ENCODE results near the gene CPVL. TPM values are rescaled to one million over a fixed set of nuclear protein-coding genes. Genes with fewer than 3 reads are reported as not detected.

The CPVL gene
- total RNA-seq, 3 donors from 2014 or later = 0.45 TPM; not detected in 2

DNA sequence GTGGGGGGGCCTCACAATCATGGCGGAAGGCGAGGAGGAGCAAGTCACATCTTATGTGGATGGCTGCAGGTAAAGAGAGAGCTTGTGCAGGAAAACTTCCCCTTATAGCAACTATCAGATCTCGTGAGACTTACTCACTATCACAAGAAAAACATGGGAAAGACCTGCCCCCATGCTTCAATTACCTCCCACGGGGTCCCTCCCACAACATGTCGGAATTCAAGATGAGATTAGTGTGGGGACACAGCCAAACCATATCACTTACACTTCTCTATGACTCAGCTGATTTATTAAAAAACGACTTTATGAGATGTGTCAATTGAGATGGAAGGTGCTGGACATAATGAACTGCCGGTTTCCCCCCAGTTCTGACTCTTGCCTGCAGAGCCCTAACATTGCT is 24.4 kb upstream of the CPVL start:
- Mint-ChIP-seq H3K27me3 (ENCODE audit: low read depth) (peaks cover 4% of the 10 kb centered on the region), H3K4me3 (no peak overlapping the region), H3K9me3 (peaks cover 8% of the 10 kb centered on the region), H3K36me3 (ENCODE audit: insufficient read depth) (no peaks in the 10 kb centered on the region), H3K4me1 (ENCODE audit: low read depth) (no peaks in the 10 kb centered on the region)
- ATAC-seq (no peak), DNase-seq (no peak)

GRCh38 chr7:29167721-29168120 is 21.4 kb upstream of the CPVL start:
- no peaks in the 10 kb centered on the region for H3K4me1 Mint-ChIP-seq (ENCODE audit: low read depth)
- H3K27me3 Mint-ChIP-seq (ENCODE audit: low read depth) = peaks cover 4% of the 10 kb centered on the region
- H3K4me3 Mint-ChIP-seq = no peak overlapping the region
- no peaks in the 10 kb centered on the region for H3K36me3 Mint-ChIP-seq (ENCODE audit: insufficient read depth)
- peaks cover 11% of the 10 kb centered on the region for H3K9me3 Mint-ChIP-seq
- ATAC-seq (no peak), DNase-seq (no peak)

GRCh38 chr7:29163854-29164253 is 17.5 kb upstream of the CPVL start:
- Mint-ChIP-seq H3K4me3 (no peak overlapping the region), H3K4me1 (ENCODE audit: low read depth) (no peaks in the 10 kb centered on the region), H3K9me3 (peaks cover 11% of the 10 kb centered on the region), H3K27me3 (ENCODE audit: low read depth) (peaks cover 2% of the 10 kb centered on the region), H3K36me3 (ENCODE audit: insufficient read depth) (no peaks in the 10 kb centered on the region)
- ATAC-seq = no peak
- DNase-seq = no peak

DNA sequence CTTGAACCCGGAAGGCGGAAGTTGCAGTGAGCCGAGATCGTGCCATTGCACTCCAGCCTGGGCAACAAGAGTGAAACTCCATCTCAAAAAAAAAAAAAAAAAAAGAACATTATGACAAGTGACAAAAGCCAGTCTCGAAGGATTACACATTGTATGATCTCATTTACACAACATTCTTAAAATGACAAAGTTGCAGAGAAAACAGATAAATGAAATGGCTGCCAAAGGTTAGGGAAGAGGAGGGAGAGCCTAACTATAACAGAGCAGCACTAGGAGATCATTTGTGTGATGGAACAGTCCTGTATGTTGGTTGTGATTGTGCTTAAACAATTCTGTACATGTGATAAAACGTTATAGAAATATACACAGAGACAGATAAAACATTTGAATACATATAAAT is 16.2 kb upstream of the CPVL start:
- Mint-ChIP-seq H3K36me3 (ENCODE audit: insufficient read depth) (no peaks in the 10 kb centered on the region), H3K9me3 (peaks cover 11% of the 10 kb centered on the region), H3K4me1 (ENCODE audit: low read depth) (no peaks in the 10 kb centered on the region), H3K4me3 (no peak overlapping the region), H3K27me3 (ENCODE audit: low read depth) (peaks cover 2% of the 10 kb centered on the region)
- DNase-seq (no peak), ATAC-seq (no peak)

DNA sequence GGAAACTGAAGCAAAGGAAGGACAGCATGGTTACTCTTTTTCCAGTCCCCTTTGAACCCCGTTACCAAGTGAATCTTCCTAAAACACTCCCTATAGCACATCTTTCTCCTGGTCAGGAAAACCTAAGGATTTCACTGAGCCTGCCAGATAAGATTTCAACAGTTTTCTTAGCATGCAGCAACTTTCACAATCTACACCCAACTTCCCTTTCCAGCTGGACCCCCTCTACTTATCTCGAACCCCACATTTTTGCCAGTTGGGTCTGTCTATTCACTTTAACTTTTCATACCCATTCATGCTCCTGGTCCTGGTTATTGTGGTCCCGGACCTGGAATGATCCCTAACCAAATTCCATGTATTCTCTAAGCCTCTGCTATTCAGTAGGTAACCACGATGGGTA is 14.9 kb upstream of the CPVL start:
- DNase-seq = no peak
- no peaks in the 10 kb centered on the region for H3K36me3 Mint-ChIP-seq (ENCODE audit: insufficient read depth)
- peaks cover 2% of the 10 kb centered on the region for H3K27me3 Mint-ChIP-seq (ENCODE audit: low read depth)
- no peak for ATAC-seq
- H3K4me1 Mint-ChIP-seq (ENCODE audit: low read depth) = no peaks in the 10 kb centered on the region
- no peak overlapping the region for H3K4me3 Mint-ChIP-seq
- peaks cover 6% of the 10 kb centered on the region for H3K9me3 Mint-ChIP-seq

- no peaks in the 10 kb centered on the region for H3K9me3 Mint-ChIP-seq
- no peaks in the 10 kb centered on the region for H3K4me1 Mint-ChIP-seq (ENCODE audit: low read depth)
- DNase-seq (no peak), ATAC-seq (no peak)
- no peaks in the 10 kb centered on the region for H3K36me3 Mint-ChIP-seq (ENCODE audit: insufficient read depth)
- H3K27me3 Mint-ChIP-seq (ENCODE audit: low read depth) = peaks cover 2% of the 10 kb centered on the region
- no peak overlapping the region for H3K4me3 Mint-ChIP-seq
These were observed 13.7 kb upstream of the CPVL start for GRCh38 chr7:29160080-29160479.

- H3K27me3 Mint-ChIP-seq (ENCODE audit: low read depth) = peaks cover 2% of the 10 kb centered on the region
- ATAC-seq = no peak
- no peak overlapping the region for H3K4me3 Mint-ChIP-seq
- no peaks in the 10 kb centered on the region for H3K9me3 Mint-ChIP-seq
- no peaks in the 10 kb centered on the region for H3K36me3 Mint-ChIP-seq (ENCODE audit: insufficient read depth)
- no peak for DNase-seq
- H3K4me1 Mint-ChIP-seq (ENCODE audit: low read depth) = no peaks in the 10 kb centered on the region
These were observed 12.6 kb upstream of the CPVL start for GRCh38 chr7:29158795-29159423.

- ATAC-seq (no peak), DNase-seq (no peak)
- H3K27me3 Mint-ChIP-seq (ENCODE audit: low read depth) = peaks cover 2% of the 10 kb centered on the region
- H3K36me3 Mint-ChIP-seq (ENCODE audit: insufficient read depth) = no peaks in the 10 kb centered on the region
- H3K9me3 Mint-ChIP-seq = no peaks in the 10 kb centered on the region
- no peaks in the 10 kb centered on the region for H3K4me1 Mint-ChIP-seq (ENCODE audit: low read depth)
- no peak overlapping the region for H3K4me3 Mint-ChIP-seq
These were observed 10.6 kb upstream of the CPVL start for GRCh38 chr7:29156907-29157452.

- ATAC-seq (no peak), DNase-seq (no peak)
- no peaks in the 10 kb centered on the region for H3K9me3 Mint-ChIP-seq
- H3K36me3 Mint-ChIP-seq (ENCODE audit: insufficient read depth) = no peaks in the 10 kb centered on the region
- H3K4me1 Mint-ChIP-seq (ENCODE audit: low read depth) = no peaks in the 10 kb centered on the region
- H3K4me3 Mint-ChIP-seq = no peak overlapping the region
- peaks cover 2% of the 10 kb centered on the region for H3K27me3 Mint-ChIP-seq (ENCODE audit: low read depth)
These were observed 7.7 kb upstream of the CPVL start for GRCh38 chr7:29154076-29154475.

DNA sequence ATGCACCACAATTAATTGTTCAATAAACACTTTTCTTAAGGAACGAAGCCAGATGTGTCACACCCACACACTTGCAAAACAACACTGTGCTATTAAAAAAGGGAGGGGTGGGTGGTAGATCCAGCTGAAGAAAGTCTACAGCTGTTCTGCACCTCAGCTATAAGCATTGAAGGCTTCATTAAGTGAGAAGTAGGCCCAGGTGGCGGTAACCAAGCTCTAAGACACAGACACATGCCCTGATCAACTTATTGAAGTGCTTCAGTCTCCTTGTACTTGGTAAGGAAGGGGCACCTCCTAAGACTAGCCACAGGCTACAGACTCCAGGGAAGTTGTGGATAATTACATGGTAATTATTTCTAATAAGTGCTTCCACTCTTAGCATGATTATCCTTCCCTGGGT is 4.5 kb upstream of the CPVL start:
- Mint-ChIP-seq H3K4me3 (no peak overlapping the region), H3K27me3 (ENCODE audit: low read depth) (peaks cover 27% of the 10 kb centered on the region), H3K9me3 (no peaks in the 10 kb centered on the region), H3K4me1 (ENCODE audit: low read depth) (no peaks in the 10 kb centered on the region), H3K36me3 (ENCODE audit: insufficient read depth) (no peaks in the 10 kb centered on the region)
- no peak for ATAC-seq
- no peak for DNase-seq

GRCh38 chr7:29149036-29149435 is 2.7 kb upstream of the CPVL start:
- no peaks in the 10 kb centered on the region for H3K9me3 Mint-ChIP-seq
- no peak for ATAC-seq
- H3K4me3 Mint-ChIP-seq = no peak overlapping the region
- no peak for DNase-seq
- peaks cover 40% of the 10 kb centered on the region for H3K27me3 Mint-ChIP-seq (ENCODE audit: low read depth)
- no peaks in the 10 kb centered on the region for H3K4me1 Mint-ChIP-seq (ENCODE audit: low read depth)
- H3K36me3 Mint-ChIP-seq (ENCODE audit: insufficient read depth) = no peaks in the 10 kb centered on the region

DNA sequence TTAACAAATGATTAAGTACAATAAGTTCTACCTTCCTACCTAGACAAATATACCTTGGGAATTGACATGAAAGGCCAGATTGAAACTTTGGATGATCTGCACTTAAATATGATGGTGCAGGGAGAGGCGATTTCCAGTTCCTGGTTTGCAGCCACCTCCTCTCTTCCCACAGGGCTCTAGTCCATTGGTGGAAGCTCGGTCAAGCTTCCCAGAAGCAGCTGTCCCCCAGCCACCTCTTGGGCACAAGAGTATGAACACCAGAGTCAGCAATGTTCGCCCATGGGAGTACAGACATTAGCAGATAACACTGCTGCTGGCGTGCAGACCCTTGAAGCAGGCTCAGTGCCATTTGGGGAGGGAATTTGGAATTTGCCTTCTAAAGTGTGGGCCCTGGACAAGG is 1.5 kb upstream of the CPVL start:
- no peaks in the 10 kb centered on the region for H3K9me3 Mint-ChIP-seq
- H3K27me3 Mint-ChIP-seq (ENCODE audit: low read depth) = peaks cover 42% of the 10 kb centered on the region
- ATAC-seq = no peak
- no peak overlapping the region for H3K4me3 Mint-ChIP-seq
- no peaks in the 10 kb centered on the region for H3K4me1 Mint-ChIP-seq (ENCODE audit: low read depth)
- no peak for DNase-seq
- no peaks in the 10 kb centered on the region for H3K36me3 Mint-ChIP-seq (ENCODE audit: insufficient read depth)

GRCh38 chr7:29146888-29147609 is 712 bp upstream of the CPVL start:
- ATAC-seq (no peak), DNase-seq (no peak)
- Mint-ChIP-seq H3K4me3 (no peak overlapping the region), H3K9me3 (no peaks in the 10 kb centered on the region), H3K36me3 (ENCODE audit: insufficient read depth) (no peaks in the 10 kb centered on the region), H3K27me3 (ENCODE audit: low read depth) (peaks cover 42% of the 10 kb centered on the region), H3K4me1 (ENCODE audit: low read depth) (no peaks in the 10 kb centered on the region)

DNA sequence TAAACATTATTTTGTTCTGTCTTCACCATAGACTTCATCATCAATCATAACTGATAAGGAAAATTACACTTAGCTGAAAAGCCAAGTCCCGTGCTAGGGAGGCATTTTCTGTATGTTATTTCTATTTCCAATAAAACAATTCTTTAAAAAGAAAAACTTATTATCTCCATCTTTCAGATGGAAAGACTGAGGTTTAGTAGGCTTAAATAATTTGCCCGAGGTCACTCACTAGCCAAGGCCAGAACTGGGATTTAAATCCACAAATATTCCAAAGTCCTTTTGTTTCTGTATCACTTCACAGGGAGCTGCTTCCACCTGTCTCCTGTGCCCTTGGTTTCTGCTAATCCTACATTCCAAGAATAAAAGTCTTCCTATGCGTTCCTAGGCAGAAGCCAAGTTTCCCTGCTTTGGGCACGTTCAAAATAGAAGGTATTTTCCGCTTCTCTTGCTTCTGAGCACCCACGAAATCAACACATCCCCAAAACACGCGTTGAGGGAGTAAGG is 732 bp downstream of the CPVL start:
- no peak overlapping the region for H3K4me3 Mint-ChIP-seq
- no peaks in the 10 kb centered on the region for H3K36me3 Mint-ChIP-seq (ENCODE audit: insufficient read depth)
- H3K9me3 Mint-ChIP-seq = no peaks in the 10 kb centered on the region
- no peaks in the 10 kb centered on the region for H3K4me1 Mint-ChIP-seq (ENCODE audit: low read depth)
- DNase-seq (no peak), ATAC-seq (no peak)
- H3K27me3 Mint-ChIP-seq (ENCODE audit: low read depth) = peaks cover 46% of the 10 kb centered on the region

GRCh38 chr7:29143751-29144150 is 2.6 kb downstream of the CPVL start:
- ATAC-seq = no peak
- H3K4me3 Mint-ChIP-seq = no peak overlapping the region
- no peak for DNase-seq
- H3K4me1 Mint-ChIP-seq (ENCODE audit: low read depth) = no peaks in the 10 kb centered on the region
- no peaks in the 10 kb centered on the region for H3K9me3 Mint-ChIP-seq
- H3K27me3 Mint-ChIP-seq (ENCODE audit: low read depth) = peaks cover 49% of the 10 kb centered on the region
- no peaks in the 10 kb centered on the region for H3K36me3 Mint-ChIP-seq (ENCODE audit: insufficient read depth)
